GM18861 (cell line): Measurements from ENCODE around the gene OR2F2.

Experiments used
- ATAC-seq: cut with Tn5 transposase; IDR thresholded peaks from one replicate; pipeline ENCODE4 v1.9.1; 2021; ENCODE audit not compliant: unreplicated experiment

OR2F2 gene

GRCh38 chr7:143975617-143976016 is 40.6 kb downstream of the OR2F2 start:
- no peak for ATAC-seq

GRCh38 chr7:143978585-143978984 is 43.6 kb downstream of the OR2F2 start:
- no peak for ATAC-seq

- ATAC-seq, result no peak
These were observed 44.3 kb downstream of the OR2F2 start for GRCh38 chr7:143979359-143979758.

GRCh38 chr7:143979998-143980397 is 45.0 kb downstream of the OR2F2 start:
- no peak for ATAC-seq

- no peak for ATAC-seq
These were observed 45.9 kb downstream of the OR2F2 start for GRCh38 chr7:143980746-143981510.

- no peak for ATAC-seq
These were observed 48.9 kb downstream of the OR2F2 start for GRCh38 chr7:143983960-143984359.
